HG02763 (cell line): Measurements from ENCODE around the gene PPP1R17.

Experiments used
- ATAC-seq: cut with Tn5 transposase; IDR thresholded peaks from one replicate; pipeline ENCODE4 v1.9.1; 2021; ENCODE audit warnings: mild to moderate bottlenecking, moderate library complexity; ENCODE audit not compliant: unreplicated experiment

PPP1R17 gene

GRCh38 chr7:31695859-31696614 is 9.0 kb downstream of the PPP1R17 start:
- ATAC-seq, result no peak

DNA sequence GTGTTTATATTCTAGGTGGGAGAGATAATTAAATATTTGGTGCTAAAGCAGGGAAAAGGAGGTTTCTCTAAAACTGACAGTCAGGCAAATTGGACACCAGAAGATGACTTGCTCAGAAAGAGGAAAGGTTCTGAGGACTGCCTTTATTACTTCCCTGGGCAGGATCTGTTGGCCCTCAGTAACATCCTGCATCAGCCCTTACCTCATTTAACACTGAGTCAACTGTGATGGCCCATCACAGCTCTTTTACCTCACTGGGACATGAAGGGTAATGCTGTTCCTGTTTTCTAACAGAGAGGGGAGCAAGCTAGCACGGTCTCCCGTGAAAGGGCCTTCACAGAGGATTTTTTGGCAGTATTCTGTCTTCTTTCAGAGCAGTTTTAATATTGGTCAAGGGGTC is 12.0 kb downstream of the PPP1R17 start:
- no peak for ATAC-seq

GRCh38 chr7:31702354-31702753 is 15.3 kb downstream of the PPP1R17 start:
- no peak for ATAC-seq

- ATAC-seq, result no peak
These were observed 18.4 kb downstream of the PPP1R17 start for GRCh38 chr7:31705377-31705776.

- ATAC-seq, result no peak
These were observed 20.1 kb downstream of the PPP1R17 start for GRCh38 chr7:31707089-31707488.

DNA sequence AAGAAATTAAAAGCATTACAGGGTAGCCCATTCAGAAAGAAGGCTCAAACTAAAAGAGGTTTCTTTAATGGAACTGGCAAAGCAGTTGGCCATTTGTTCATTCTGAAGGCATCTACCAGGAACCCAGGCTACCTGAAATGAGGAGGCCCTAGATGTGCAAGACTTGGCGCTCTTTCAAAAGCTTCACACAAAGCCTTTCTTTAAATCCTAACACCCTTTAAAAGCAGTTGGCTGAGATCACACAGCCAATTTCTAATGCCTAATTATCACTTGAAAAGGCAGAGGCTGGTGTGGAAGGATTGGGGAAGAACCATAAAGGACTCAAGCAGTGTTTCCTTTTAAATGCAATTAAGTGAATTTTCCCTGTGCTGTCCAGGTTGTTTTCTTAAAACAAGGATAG is 23.2 kb downstream of the PPP1R17 start:
- ATAC-seq, result no peak

DNA sequence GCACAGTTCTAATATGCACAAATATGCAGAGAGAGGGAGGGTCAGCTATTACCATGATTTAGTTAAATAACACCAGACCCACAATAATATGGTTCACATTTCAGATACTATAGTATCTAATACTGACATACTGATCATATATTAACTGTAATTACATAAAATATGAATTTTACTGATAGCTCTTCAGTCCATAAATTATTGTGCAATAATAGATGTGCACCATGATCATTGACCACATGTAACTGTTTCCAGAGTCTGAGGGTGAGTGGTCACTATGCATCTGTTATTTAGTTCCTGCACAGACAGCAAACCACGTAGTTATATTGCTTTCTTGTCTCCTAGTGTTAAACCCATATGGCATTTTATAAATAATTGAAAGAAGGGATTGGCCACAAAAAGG is 29.3 kb downstream of the PPP1R17 start:
- ATAC-seq, result no peak

GRCh38 chr7:31720366-31720765 is 33.4 kb downstream of the PPP1R17 start:
- ATAC-seq, result no peak

- ATAC-seq, result no peak
These were observed 37.7 kb downstream of the PPP1R17 start for GRCh38 chr7:31724696-31725095.

GRCh38 chr7:31729195-31729804 is 42.3 kb downstream of the PPP1R17 start:
- no peak for ATAC-seq

DNA sequence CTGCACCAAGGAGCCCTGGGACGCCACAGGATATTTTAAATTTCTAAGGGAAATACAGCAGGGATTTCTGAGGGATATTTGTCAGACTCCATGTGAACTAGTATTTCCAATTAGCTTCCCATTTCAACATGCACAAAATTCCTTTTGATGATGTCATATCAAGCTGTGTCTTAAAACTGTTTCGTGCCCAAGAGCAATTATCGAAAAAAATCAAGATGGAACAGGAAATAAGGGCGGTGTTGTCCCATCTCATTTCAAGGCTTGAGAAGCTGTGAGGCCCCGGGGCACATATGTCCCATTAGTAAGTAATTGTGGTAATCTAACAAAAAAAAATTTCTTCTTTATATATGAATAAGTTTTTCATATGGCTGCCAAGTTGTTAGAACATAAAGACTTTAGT is 47.4 kb downstream of the PPP1R17 start:
- ATAC-seq, result no peak

DNA sequence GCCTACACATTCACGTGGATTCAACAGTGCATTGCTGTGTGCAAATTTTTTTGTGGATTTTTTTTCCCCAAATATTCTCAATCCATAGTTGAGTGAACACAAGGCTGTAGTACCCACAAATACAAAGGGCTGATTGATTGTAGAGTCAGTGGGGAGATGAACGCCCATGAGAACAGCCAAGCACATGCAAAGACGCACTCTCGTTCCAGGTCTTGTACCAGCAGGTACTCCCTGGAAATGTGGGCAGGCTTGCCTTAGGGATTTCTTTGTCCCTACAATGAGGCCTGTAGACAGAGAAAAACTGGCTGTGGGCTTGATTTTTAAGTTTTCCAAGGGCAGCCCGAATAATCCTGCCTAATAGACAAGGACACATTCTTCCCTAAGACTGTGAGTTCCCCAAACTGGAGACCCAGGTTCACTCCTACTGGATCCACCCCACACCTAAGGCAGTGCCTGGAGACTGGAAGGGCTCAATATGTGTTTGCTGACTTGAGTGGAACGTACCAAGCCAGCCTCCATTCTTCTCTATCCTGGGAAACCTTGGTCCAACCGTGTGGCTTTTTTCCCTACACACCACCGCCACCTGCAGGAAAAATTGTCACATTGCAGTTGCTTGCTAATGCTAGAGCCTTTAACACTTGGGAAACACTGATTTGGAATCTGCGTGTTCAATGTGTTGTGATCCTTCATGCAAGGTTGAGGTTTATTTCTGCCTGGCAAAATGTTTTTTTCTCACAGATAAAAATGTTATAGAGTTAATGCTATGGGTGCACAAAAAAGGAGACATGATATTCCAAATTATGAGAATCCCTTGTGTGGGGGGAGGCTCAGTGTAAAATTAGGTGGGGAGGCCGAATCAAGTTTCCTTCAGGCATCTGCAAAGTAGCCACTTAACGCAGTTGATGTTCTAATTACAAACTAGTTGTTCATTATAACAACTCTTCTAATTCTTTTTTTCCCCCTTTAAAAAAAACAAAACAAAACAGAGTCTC is 49.3 kb downstream of the PPP1R17 start:
- ATAC-seq, result no peak

DNA sequence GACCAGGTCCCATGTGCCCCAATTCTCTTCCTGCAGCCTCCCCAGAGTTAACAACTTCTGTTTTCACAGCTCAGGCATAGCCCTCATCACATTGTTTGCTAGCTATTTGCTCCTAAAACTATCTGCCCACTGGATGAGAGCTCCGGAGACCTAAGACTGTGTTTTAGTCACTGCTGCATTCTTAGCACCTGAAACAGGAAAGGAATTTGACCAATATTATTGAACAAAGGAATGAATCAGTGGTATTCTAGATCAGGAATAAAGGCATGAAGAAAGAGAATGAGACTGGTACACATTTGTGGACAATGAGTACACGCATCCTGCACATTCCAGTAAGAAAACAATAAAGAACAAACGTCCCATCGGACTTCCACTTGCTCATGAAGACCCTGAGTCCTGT is 54.8 kb downstream of the PPP1R17 start:
- ATAC-seq, result no peak

GRCh38 chr7:31744294-31744874 is 57.4 kb downstream of the PPP1R17 start:
- peak; percentile 79 for ATAC-seq

DNA sequence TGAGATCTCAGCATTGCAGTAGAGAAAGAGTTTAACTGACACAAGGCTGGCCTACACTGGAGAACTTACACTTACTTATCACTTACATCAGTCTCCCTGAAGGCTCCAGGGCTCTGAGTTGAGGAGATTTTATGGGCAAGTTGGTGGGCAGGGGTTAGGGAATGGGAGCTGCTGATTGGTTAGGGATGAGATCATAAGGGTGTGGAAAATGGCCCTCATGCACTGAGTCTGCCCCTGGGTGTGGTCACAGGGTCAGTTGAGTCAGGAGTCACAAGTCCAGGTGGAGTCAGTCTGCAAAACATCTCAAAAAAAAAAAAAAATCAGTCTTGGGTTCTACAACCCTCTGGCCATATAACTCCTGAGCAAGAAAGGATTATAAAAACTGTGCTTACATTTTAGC is 60.5 kb downstream of the PPP1R17 start:
- ATAC-seq, result no peak

GRCh38 chr7:31748084-31748483 is 61.1 kb downstream of the PPP1R17 start:
- no peak for ATAC-seq

GRCh38 chr7:31751726-31752125 is 64.7 kb downstream of the PPP1R17 start:
- no peak for ATAC-seq
